H1 (cell line): ENCODE data around the gene RGL2. TPM values are rescaled to one million over a fixed set of nuclear protein-coding genes. Genes with fewer than 3 reads are reported as not detected.

ENCODE experiments used
- CTCF ChIA-PET: fragments of 300-600 bp; sonication (Branson Sonifier 250); formaldehyde crosslinking; loops from one replicate; lab custom pipeline; 2021; ENCODE audit not compliant: partially characterized antibody; lab: Charles Lee
- POLR2A ChIA-PET: fragments of 300-600 bp; sonication (Branson Sonifier 250); formaldehyde crosslinking; loops from one replicate; lab custom pipeline; 2021; ENCODE audit warnings: inconsistent platforms; ENCODE audit not compliant: partially characterized antibody; lab: Charles Lee
- DNase-seq, 2 experiments: peaks; one replicate each; pipeline versions ENCODE4 v3.0.0 to v3.0.0-alpha.2; 2010 to 2022; ENCODE audit warnings: low spot score in 2 of 2, low read depth in 1 of 2, mixed read lengths in 1 of 2
- FAIRE-seq: peaks from 2 replicates; lab custom pipeline; 2011; peaks lifted over from hg19 to GRCh38; lab: Jason Lieb, UNC
- H2AFZ ChIP-seq: 2 replicates; pipeline ENCODE4 v1.8.1; 2012; ENCODE audit warnings: low read length, inconsistent platforms
- H2AK5ac ChIP-seq: 2 replicates; pipeline ENCODE4 v1.6.1; 2013; ENCODE audit warnings: low read depth, low read length
- H2BK120ac ChIP-seq: replicated peaks from 2 replicates; pipeline ENCODE3; 2013; ENCODE audit warnings: low read depth, low read length, inconsistent platforms
- H2BK12ac ChIP-seq: 2 replicates; pipeline ENCODE4 v1.6.1; 2013; ENCODE audit warnings: low read depth, low read length
- H2BK15ac ChIP-seq: 2 replicates; pipeline ENCODE4 v1.6.1; 2013; ENCODE audit warnings: low read length
- H2BK20ac ChIP-seq: 2 replicates; pipeline ENCODE4 v1.6.1; 2013; ENCODE audit warnings: low read length
- H2BK5ac ChIP-seq: 2 replicates; pipeline ENCODE4 v1.6.1; 2013; ENCODE audit warnings: low read depth, low read length
- H3K14ac ChIP-seq: 2 replicates; pipeline ENCODE4 v1.6.1; 2013; ENCODE audit warnings: inconsistent platforms; ENCODE audit not compliant: insufficient read length
- H3K18ac ChIP-seq: 2 replicates; pipeline ENCODE4 v1.6.1; 2013; ENCODE audit warnings: low read length; ENCODE audit errors: extremely low read depth
- H3K23ac ChIP-seq: 2 replicates; pipeline ENCODE4 v1.6.1; 2013; ENCODE audit warnings: inconsistent platforms; ENCODE audit not compliant: insufficient read length
- H3K23me2 ChIP-seq: 2 replicates; pipeline ENCODE4 v1.6.1; 2013; ENCODE audit warnings: low read depth, low read length
- H3K27ac ChIP-seq: 2 replicates; pipeline ENCODE4 v1.6.1; 2011; ENCODE audit warnings: low read depth, low read length, inconsistent platforms
- H3K27me3 ChIP-seq, 4 experiments: replicated peaks in 1 of 4; 1 replicate in 1 of 4; 2 replicates in 3 of 4; pipeline versions ENCODE4 v1.6.1 to v1.8.1; 2011 to 2013; ENCODE audit warnings: low read length in 3 of 4, mild to moderate bottlenecking in 3 of 4, inconsistent platforms in 2 of 4, mixed read lengths in 2 of 4, moderate library complexity in 1 of 4; ENCODE audit not compliant: control insufficient read depth in 3 of 4, insufficient read depth in 3 of 4; ENCODE audit errors: extremely low read depth in 1 of 4
- H3K36me3 ChIP-seq, 4 experiments: 2 replicates each; pipeline versions ENCODE4 v1.6.1 to v1.8.1; 2011 to 2013; ENCODE audit warnings: mild to moderate bottlenecking in 4 of 4, low read length in 3 of 4, moderate library complexity in 2 of 4, control low read depth in 1 of 4, inconsistent platforms in 1 of 4; ENCODE audit not compliant: insufficient read depth in 4 of 4, control insufficient read depth in 2 of 4
- H3K4ac ChIP-seq: replicated peaks from 2 replicates; pipeline ENCODE3; 2013; ENCODE audit warnings: low read length, low read depth, mixed read lengths, inconsistent platforms; ENCODE audit not compliant: insufficient read length
- H3K4me1 ChIP-seq, 4 experiments: replicated peaks in 1 of 4; 1 replicate in 1 of 4; 2 replicates in 3 of 4; pipeline versions ENCODE4 v1.6.1 to v1.8.1; 2011 to 2013; ENCODE audit warnings: low read length in 3 of 4, inconsistent platforms in 2 of 4, mixed read lengths in 1 of 4; ENCODE audit not compliant: insufficient read depth in 4 of 4, control insufficient read depth in 3 of 4
- H3K4me2 ChIP-seq, 2 experiments: 2 replicates each; pipeline versions ENCODE4 v1.6.1 to v1.8.1; 2011 to 2013; ENCODE audit warnings: low read depth in 2 of 2, low read length in 2 of 2, control low read depth in 1 of 2, inconsistent platforms in 1 of 2, mild to moderate bottlenecking in 1 of 2; ENCODE audit not compliant: insufficient read depth in 1 of 2
- H3K4me3 ChIP-seq, 4 experiments: fragments of 200-600, 300-600 bp in 1 of 4; sonication (generic), shearing (Covaris generic), sonication (Bioruptor Twin) in 1 of 4; 2 replicates each; pipeline versions ENCODE4 v1.5.1 to v1.8.1; 2011 to 2016; ENCODE audit warnings: low read length in 4 of 4, low read depth in 3 of 4, control low read depth in 2 of 4, inconsistent platforms in 2 of 4, mild to moderate bottlenecking in 2 of 4, mixed read lengths in 1 of 4, moderate library complexity in 1 of 4; ENCODE audit not compliant: insufficient read depth in 2 of 4; ENCODE audit errors: extremely low read depth in 1 of 4
- H3K56ac ChIP-seq: replicated peaks from 2 replicates; pipeline ENCODE3; 2013; ENCODE audit warnings: low read depth, mild to moderate bottlenecking, mixed read lengths, low read length, inconsistent platforms; ENCODE audit not compliant: insufficient read length
- H3K79me1 ChIP-seq: 2 replicates; pipeline ENCODE4 v1.6.1; 2013; ENCODE audit warnings: low read depth, low read length, control low read depth
- H3K79me2 ChIP-seq, 2 experiments: 2 replicates each; pipeline versions ENCODE4 v1.6.1 to v1.8.1; 2012 to 2013; ENCODE audit warnings: low read length in 2 of 2, mild to moderate bottlenecking in 2 of 2, inconsistent platforms in 1 of 2; ENCODE audit not compliant: insufficient read depth in 2 of 2, control insufficient read depth in 1 of 2
- H3K9ac ChIP-seq, 4 experiments: replicated peaks in 1 of 4; 1 replicate in 1 of 4; 2 replicates in 3 of 4; pipeline versions ENCODE4 v1.6.1 to v1.8.1; 2011 to 2013; ENCODE audit warnings: low read depth in 3 of 4, low read length in 3 of 4, control low read depth in 2 of 4, mild to moderate bottlenecking in 2 of 4, moderate library complexity in 2 of 4, inconsistent platforms in 1 of 4; ENCODE audit errors: extremely low read depth in 1 of 4
- H3K9me3 ChIP-seq, 2 experiments: 2 replicates each; pipeline versions ENCODE4 v1.6.1 to v1.8.1; 2012 to 2013; ENCODE audit warnings: mild to moderate bottlenecking in 2 of 2, moderate library complexity in 2 of 2, control low read depth in 1 of 2, inconsistent platforms in 1 of 2, low read depth in 1 of 2, low read length in 1 of 2, mixed read lengths in 1 of 2; ENCODE audit not compliant: insufficient read depth in 2 of 2
- H4K20me1 ChIP-seq, 2 experiments: replicated peaks in 1 of 2; 2 replicates each; pipeline versions ENCODE3 to v1.8.1; 2011 to 2013; ENCODE audit warnings: inconsistent platforms in 2 of 2, low read length in 2 of 2, mild to moderate bottlenecking in 1 of 2; ENCODE audit not compliant: insufficient read depth in 2 of 2, control insufficient read depth in 1 of 2
- H4K5ac ChIP-seq: 2 replicates; pipeline ENCODE4 v1.6.1; 2013; ENCODE audit warnings: low read length, low read depth, mixed read lengths, inconsistent platforms; ENCODE audit not compliant: insufficient read length
- H4K8ac ChIP-seq: 2 replicates; pipeline ENCODE4 v1.8.0; 2013; ENCODE audit warnings: mild to moderate bottlenecking, moderate library complexity, low read length, inconsistent platforms; ENCODE audit not compliant: insufficient read depth; ENCODE audit errors: extremely low read depth
- H4K91ac ChIP-seq: replicated peaks from 2 replicates; pipeline ENCODE3; 2013; ENCODE audit warnings: low read length, mixed read lengths, inconsistent platforms; ENCODE audit not compliant: insufficient read length
- ASH2L ChIP-seq: fragments of 200-600, 300-600 bp; sonication (generic); IDR thresholded peaks from one replicate; pipeline ENCODE4 v1.7.1; 2017; ENCODE audit warnings: low read length
- BACH1 ChIP-seq: IDR thresholded peaks from 2 replicates; pipeline ENCODE4 v1.6.1; 2012; ENCODE audit warnings: low read length, improper control_type of control experiment
- CTBP2 ChIP-seq: IDR thresholded peaks from 2 replicates; pipeline ENCODE4 v1.7.0; 2011; ENCODE audit warnings: borderline replicate concordance, mild to moderate bottlenecking, moderate library complexity, mixed read lengths, low read length; ENCODE audit not compliant: insufficient read depth, insufficient read length
- JUND ChIP-seq: IDR thresholded peaks from 2 replicates; pipeline ENCODE4 v1.6.1; 2011; ENCODE audit warnings: mild to moderate bottlenecking, improper control_type of control experiment, low read length
- RBBP5 ChIP-seq: IDR thresholded peaks from 2 replicates; pipeline ENCODE4 v1.7.1; 2012; ENCODE audit warnings: low read depth, mild to moderate bottlenecking, inconsistent platforms, low read length, moderate library complexity, borderline replicate concordance
- SP1 ChIP-seq: IDR thresholded peaks from 2 replicates; pipeline ENCODE4 v1.6.1; 2011; ENCODE audit warnings: low read depth, low read length
- USF2 ChIP-seq: IDR thresholded peaks from 2 replicates; pipeline ENCODE4 v1.6.1; 2011; ENCODE audit warnings: low read length, improper control_type of control experiment
- WGBS, 2 experiments: shearing (Covaris generic) in 1 of 2; methylation state at CpG; one replicate each; pipeline versions ENCODE4 v1.1.6 to v1.1.7; 2013 to 2015; ENCODE audit warnings: low lambda C conversion rate in 2 of 2, mixed read lengths in 2 of 2, inconsistent platforms in 1 of 2, low coverage in 1 of 2, missing lambda C conversion rate in 1 of 2; ENCODE audit not compliant: insufficient replicate concordance in 2 of 2, insufficient coverage in 1 of 2, insufficient read length in 1 of 2; ENCODE audit errors: extremely low coverage in 1 of 2, missing lambda C conversion rate in 1 of 2; 5-methylcytosine and 5-hydroxymethylcytosine counted together
- polyA plus RNA-seq, 7 experiments: library from polyadenylated mRNA; depleted of rRNA in 3 of 7; stranded (reverse) in 5 of 7; unstranded in 2 of 7; fragments of >200 nt in 5 of 7; fragments of 200-250 nt in 2 of 7; gene quantifications; 1 replicate in 5 of 7; 2 replicates in 1 of 7; 4 replicates in 1 of 7; pipeline versions ENCODE4 v1.2.1 to v1.2.3, GENCODE V29; 2011 to 2013; ENCODE audit warnings: missing spikeins in 2 of 7, mixed read lengths in 2 of 7
- total RNA-seq: library from RNA; stranded (reverse); fragmentation: NEBNext Ultra II Directional; extraction: Animal tissue kit (Norgen Biotek cat#: 25700); gene quantifications from 2 replicates; pipeline ENCODE4 v1.2.1, GENCODE V29; 2021

RGL2 gene
- total and polyA plus RNA-seq, 2 of the 8 experiments (the other 6 are each of a cell fraction or from before 2014, with no cell fraction given), result 58.1 to 80.3 TPM

- H3K27ac ChIP-seq, result no peak overlapping the region
- peak overlapping the region; percentile 65; the same call in 1 of the 2 replicates for H2BK12ac ChIP-seq
- 0 out of 2 replicates have a peak, but pooled peaks cover 4% of the 10 kb centered on the region for H3K79me1 ChIP-seq
- H3K56ac ChIP-seq, result no peak overlapping the region
- H3K4me1 ChIP-seq, result peaks cover 3 to 31% (median 12%) of the 10 kb centered on the region in 4 experiments
- H3K23me2 ChIP-seq, result peaks cover 14% of the 10 kb centered on the region
- H3K79me2 ChIP-seq, result peaks cover 12 to 20% of the 10 kb centered on the region in 2 experiments
- peak overlapping the region in 1 of 4 experiments; percentile 49; a peak in 2 of 7 replicates for H3K9ac ChIP-seq
- no peaks in the 10 kb centered on the region for H3K27me3 ChIP-seq
- H3K18ac ChIP-seq, result no peak overlapping the region
- H3K4ac ChIP-seq, result peak overlapping the region; percentile 44
- H2BK20ac ChIP-seq, result no peak overlapping the region
- no peak overlapping the region for H4K5ac ChIP-seq
- no peak overlapping the region for H3K23ac ChIP-seq
- peaks cover 13 to 40% (median 36%) of the 10 kb centered on the region in 4 experiments; a peak in 7 of 8 replicates for H3K36me3 ChIP-seq
- no peaks in the 10 kb centered on the region for H3K9me3 ChIP-seq
- CTCF ChIA-PET, result interaction anchor here (0.9 to 8.0 kb wide), 11 partner anchors 12 to 198 kb away, joined by 3 to 81 read pairs (median 3); partner anchors contain the start of genes PFDN6, RGL2, TAPBP and WDR46
- H2BK15ac ChIP-seq, result peak overlapping the region; percentile 12; the same call in 1 of the 2 replicates
- H4K91ac ChIP-seq, result no peak overlapping the region
- H2AFZ ChIP-seq, result no peak overlapping the region
- H3K14ac ChIP-seq, result no peak overlapping the region
- H4K8ac ChIP-seq, result no peak overlapping the region; the same call in 1 of the 2 replicates
- H3K4me3 ChIP-seq, result peak overlapping the region in 3 of 4 experiments; percentile 55 to 81 (median 63); a peak in 6 of 8 replicates
- WGBS, 2 experiments, result 83% methylated on average over 9 of the region's 9 CpGs; no CpG with 5 or more reads in 1 of the 2 experiments
- 0 out of 2 replicates have a peak overlapping the region, but pooled peaks have one; percentile 86 for H2BK5ac ChIP-seq
- no peak overlapping the region for H2BK120ac ChIP-seq
- POLR2A ChIA-PET, result interaction anchor here (1.7 to 12.0 kb wide), 10 partner anchors 10 to 309 kb away, joined by 4 to 337 read pairs (median 12); partner anchors contain the start of genes BRD2, CUTA, PFDN6 and RGL2
- no peak for TF ChIP-seq USF2
- no peak for TF ChIP-seq ASH2L
- no peak for TF ChIP-seq CTBP2
- TF ChIP-seq JUND, result no peak
- no peak for TF ChIP-seq RBBP5
- TF ChIP-seq SP1, result no peak
- no peak for TF ChIP-seq BACH1
- peak overlapping the region; percentile 6; the same call in 1 of the 2 replicates for H2AK5ac ChIP-seq
- DNase-seq, result no peak
- H4K20me1 ChIP-seq, result peaks cover 13 to 15% of the 10 kb centered on the region in 2 experiments
- FAIRE-seq, result no peak
- H3K4me2 ChIP-seq, result peak overlapping the region; percentile 86 to 96
These were observed 20.4 kb downstream of the RGL2 start for GRCh38 chr6:33278392-33278741.
